GM20431 (cell line): ENCODE data around the gene METTL8.
"Not testable (repeated sequence)": the region's sequence is repeated elsewhere in the genome, so short reads cannot be mapped to it uniquely, and the experiment has no call there.

Experiments
- in situ Hi-C: fragments of 300-500 bp; cut with MseI, MboI; formaldehyde crosslinking; loops from one replicate; pipeline ENCODE4 v1.15.0; 2020; ENCODE audit warnings: low sequenced_read_pairs; ENCODE audit not compliant: unreplicated experiment

METTL8 gene

GRCh38 chr2:171319164-171319810 is 114.5 kb downstream of the METTL8 start:
- in situ Hi-C loops, result no loop called here

GRCh38 chr2:171318463-171318934 is 115.3 kb downstream of the METTL8 start:
- in situ Hi-C loops, result no loop called here

GRCh38 chr2:171317492-171318125 is 116.2 kb downstream of the METTL8 start:
- in situ Hi-C loops, result no loop called here

- in situ Hi-C loops, result no loop called here
These were observed 116.9 kb downstream of the METTL8 start for GRCh38 chr2:171316755-171317337.

GRCh38 chr2:171316220-171316619 is 117.6 kb downstream of the METTL8 start:
- in situ Hi-C loops, result no loop called here

GRCh38 chr2:171315781-171316180 is 118.0 kb downstream of the METTL8 start:
- in situ Hi-C loops, result no loop called here

GRCh38 chr2:171312182-171312581 is 121.6 kb downstream of the METTL8 start:
- in situ Hi-C loops, result not testable (repeated sequence)

- in situ Hi-C loops, result not testable (repeated sequence)
These were observed 122.2 kb downstream of the METTL8 start for GRCh38 chr2:171311589-171311988.

GRCh38 chr2:171310889-171311288 is 122.9 kb downstream of the METTL8 start:
- in situ Hi-C loops, result no loop called here

GRCh38 chr2:171309455-171310286 is 124.1 kb downstream of the METTL8 start:
- in situ Hi-C loops, result no loop called here

- in situ Hi-C loops, result no loop called here
These were observed 125.3 kb downstream of the METTL8 start for GRCh38 chr2:171308280-171309054.

GRCh38 chr2:171307560-171307959 is 126.2 kb downstream of the METTL8 start:
- in situ Hi-C loops, result no loop called here

GRCh38 chr2:171297956-171298355 is 135.8 kb downstream of the METTL8 start:
- in situ Hi-C loops, result no loop called here

- in situ Hi-C loops, result no loop called here
These were observed 139.2 kb downstream of the METTL8 start for GRCh38 chr2:171294608-171295007.

- in situ Hi-C loops, result no loop called here
These were observed 140.1 kb downstream of the METTL8 start for GRCh38 chr2:171293661-171294060.

GRCh38 chr2:171289991-171290390 is 143.8 kb downstream of the METTL8 start:
- in situ Hi-C loops, result no loop called here

GRCh38 chr2:171289316-171289715 is 144.5 kb downstream of the METTL8 start:
- in situ Hi-C loops, result no loop called here

GRCh38 chr2:171287611-171288010 is 146.2 kb downstream of the METTL8 start:
- in situ Hi-C loops, result no loop called here

- in situ Hi-C loops, result no loop called here
These were observed 146.7 kb downstream of the METTL8 start for GRCh38 chr2:171287036-171287571.

- in situ Hi-C loops, result no loop called here
These were observed 152.7 kb downstream of the METTL8 start for GRCh38 chr2:171281110-171281509.
